GM21529 (cell line): Measurements from ENCODE around the gene ACOT7.
"Not testable (repeated sequence)": the region's sequence is repeated elsewhere in the genome, so short reads cannot be mapped to it uniquely, and the experiment has no call there.

ENCODE experiments used
- ATAC-seq: cut with Tn5 transposase; IDR thresholded peaks from one replicate; pipeline ENCODE4 v1.9.1; 2021; ENCODE audit not compliant: unreplicated experiment

Gene ACOT7

DNA sequence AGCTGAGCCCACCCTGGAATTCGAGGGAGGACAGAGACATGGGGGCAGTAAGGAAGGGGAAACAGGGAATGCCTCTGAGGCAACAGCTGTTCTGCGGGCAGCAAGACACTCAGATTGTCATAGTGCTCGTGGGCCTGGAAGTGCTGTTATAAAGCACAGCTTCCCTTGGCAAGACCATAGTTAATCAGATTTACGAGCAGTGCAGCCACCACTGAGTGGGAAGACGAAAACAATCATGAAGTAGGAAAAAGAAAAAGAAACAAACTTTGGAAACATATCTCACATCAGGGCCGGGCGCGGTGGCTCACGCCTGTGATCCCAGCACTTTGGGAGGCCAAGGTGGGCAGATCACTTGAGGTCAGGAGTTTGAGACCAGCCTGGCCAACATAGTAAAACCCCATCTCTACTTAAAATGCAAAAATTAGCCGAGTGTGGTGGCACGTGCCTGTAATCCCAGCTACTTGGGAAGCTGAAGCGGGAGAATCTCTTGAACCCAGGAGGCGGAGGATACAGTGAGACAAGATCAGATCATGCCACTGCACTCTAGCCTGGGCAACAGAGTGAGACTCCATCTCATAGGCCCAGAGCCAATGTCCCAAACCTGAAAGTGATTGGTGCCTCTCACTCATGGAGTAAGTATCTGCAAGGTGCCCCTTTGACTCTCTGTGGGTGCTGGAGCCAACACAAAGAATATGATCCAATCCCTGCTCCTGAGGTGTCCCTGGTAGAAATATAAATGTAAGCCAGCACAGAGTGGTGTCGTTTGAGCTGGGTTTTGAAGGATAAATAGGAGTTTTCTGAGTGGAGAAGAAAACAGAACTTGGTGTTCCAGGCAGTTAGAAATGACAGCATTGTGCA is 77.1 kb downstream of the ACOT7 start:
- no peak for ATAC-seq

DNA sequence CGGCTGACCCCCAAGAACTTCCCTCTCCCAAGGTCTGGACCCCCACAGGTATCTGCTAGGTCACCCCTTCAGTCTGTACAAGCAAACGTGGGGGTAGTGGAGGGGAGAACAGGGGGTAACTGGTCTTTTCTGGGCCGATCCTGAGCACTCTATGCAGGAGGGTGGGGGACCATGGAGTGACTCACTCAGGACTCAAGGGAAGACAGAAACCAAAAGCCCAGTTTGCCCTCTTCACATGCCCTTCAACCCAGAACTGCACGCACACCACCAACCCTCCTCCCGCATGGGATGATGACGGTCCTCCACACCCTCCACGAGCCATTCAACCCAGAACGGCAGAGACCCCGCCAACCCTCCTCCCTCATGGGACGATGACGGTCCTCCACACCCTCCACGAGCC is 79.1 kb downstream of the ACOT7 start:
- no peak for ATAC-seq

DNA sequence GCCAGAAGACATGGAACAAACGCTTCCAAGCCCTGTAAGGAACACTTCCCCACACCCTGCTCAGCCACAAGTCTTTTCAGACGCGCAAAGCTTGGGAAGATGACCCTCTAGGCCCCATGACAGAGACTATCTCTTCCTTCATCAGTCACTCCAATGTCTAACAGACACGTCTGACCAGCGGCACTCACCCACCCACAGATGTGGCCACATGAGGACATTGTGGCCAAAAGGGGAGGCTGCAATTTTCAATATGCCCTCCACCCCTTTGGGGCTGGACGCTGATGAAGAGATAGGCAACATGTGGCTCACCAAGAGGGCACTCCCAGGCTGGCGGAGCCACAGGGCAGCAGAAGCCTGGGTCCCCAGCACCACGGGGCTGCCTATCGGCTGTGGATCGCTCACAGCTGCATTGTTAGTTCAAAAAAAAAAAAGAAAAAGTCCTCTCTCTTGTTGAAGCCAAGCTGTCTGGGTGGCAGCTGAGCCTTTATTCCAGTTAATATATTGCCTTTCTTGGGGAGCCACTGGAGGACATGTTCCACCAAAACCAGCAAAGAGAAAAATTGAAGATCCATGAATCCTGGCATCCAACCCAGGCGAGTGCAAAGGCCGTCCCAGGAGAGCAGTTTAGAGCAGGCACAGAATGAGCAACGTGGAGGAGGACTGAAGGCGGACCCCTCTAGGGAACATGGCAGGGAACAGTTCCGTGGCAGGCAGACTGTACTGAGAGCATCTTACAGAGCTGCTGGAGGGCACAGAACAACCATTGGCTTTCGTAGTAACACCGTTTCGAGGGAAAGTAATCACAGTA is 80.0 kb downstream of the ACOT7 start:
- ATAC-seq: no peak

DNA sequence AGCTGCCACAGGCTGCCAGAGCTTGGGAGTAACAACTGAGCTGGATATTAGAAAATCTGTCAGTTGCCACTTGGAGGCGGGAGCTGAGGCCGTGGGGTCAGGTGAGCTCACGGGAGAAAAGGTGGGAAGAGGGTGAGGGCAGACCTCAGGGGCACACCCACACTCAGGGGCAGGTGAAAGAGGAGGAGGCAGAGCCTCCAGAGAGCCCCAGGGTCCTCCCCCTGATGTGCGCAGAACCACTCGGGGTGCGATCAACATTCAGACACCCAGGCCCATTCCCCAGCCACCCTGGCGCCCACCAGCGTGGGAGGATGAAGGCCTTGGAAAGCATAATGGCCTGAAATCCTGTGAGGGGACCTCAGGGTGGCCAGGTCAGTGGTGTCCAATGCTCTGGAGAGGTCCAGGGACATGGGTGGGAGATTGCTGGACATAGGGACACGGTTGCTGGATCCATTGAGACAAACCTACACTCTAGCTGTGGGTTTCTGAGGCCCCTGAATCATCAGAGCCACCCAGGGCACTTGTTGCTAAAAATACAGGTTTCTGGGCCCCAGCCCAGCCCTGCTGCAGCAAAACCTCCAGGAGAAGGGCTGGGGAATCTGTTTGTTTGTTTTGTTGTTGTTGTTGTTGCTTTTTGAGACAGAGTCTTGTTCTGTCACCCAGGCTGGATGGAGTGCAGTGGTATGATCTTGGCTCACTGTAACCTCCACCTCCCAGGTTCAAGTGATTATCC is 83.3 kb downstream of the ACOT7 start:
- ATAC-seq: no peak

GRCh38 chr1:6309564-6309963 is 84.0 kb downstream of the ACOT7 start:
- no peak for ATAC-seq

DNA sequence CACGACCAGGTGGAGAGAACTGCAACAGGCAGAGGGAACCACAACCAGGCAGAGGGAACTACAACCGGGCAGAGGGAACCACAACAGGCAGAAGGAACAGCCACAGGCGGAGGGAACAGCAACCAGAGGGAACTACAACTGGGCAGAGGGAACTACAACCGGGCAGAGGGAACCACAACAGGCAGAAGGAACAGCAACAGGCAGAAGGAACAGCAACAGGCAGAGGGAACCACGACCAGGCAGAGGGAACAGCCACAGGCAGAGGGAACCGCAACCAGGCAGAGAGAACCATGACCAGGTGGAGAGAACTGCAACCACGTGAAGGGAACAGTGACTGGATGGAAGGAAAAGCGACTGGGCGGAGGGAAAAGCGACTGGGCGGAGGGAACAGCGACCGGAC is 85.1 kb downstream of the ACOT7 start:
- ATAC-seq: no peak

- not testable (repeated sequence) for ATAC-seq
Observed at GRCh38 chr1:6307682-6308081, 85.9 kb downstream of the ACOT7 start.

DNA sequence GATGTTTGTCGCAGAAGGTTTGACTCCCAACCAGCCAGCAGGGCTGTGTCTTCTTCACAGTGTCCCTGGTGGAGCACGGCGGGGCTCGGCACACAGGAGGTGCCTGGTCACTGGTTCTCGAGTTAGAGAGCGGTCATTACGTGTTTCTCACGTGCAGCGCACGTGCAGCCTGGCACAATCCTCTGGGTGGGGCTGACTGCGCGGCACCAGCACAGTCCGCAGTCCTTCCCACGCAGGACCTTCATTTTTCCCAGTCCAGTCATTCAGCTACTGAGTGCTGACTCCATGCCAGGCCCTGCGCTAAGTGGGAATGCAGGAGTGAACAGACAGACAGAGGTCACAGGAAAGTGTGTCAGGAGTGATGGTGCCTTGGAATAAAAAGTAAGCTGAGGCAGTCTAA is 86.5 kb downstream of the ACOT7 start:
- ATAC-seq: no peak

DNA sequence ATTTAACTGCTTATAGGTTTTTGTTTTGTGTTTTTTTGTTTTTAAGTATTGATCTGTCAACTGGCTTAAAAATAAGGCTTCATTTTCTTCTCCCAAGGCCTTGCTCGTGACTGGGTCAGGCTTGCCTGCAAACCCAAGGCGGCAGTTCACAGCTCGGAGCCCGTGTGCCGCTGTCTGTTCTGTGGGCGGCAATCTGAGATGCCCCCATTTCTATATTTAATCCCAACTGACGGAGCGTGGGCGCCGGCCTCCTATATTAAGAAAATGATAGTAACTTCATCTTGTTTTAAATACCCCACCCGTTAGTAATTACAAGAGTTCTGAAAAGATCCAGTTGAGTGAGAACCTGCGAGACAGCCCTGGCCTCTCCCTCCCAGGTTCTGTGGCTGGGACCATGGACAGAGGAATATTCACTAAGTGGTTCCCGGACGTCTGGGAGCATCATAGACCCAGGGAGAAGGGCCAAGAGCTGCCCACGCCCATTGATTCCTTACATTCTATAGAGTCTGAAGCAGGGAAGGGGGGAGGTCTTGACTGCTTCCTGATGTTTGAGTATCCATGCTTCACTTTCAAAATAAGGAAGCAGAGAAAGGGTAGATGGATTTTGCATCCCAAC is 90.1 kb downstream of the ACOT7 start:
- no peak for ATAC-seq

DNA sequence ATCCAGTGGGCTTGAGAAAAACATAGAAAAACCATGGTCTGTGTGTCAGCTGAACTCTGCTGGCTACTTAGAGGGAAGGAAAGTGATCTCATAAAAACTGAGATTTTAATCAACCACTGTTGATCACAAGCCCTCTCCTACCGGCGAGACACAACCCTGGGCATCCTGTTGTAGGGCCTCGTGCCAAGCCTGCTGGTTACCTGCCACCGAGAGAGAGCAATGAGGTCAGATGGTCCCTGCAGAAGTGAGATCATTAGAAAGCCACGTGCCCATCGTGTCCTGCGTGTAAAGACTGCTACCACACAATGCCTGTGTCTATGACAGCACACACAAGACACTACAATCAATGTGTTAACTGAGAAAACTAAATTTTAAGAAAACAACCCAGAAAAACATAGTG is 91.0 kb downstream of the ACOT7 start:
- ATAC-seq: no peak

DNA sequence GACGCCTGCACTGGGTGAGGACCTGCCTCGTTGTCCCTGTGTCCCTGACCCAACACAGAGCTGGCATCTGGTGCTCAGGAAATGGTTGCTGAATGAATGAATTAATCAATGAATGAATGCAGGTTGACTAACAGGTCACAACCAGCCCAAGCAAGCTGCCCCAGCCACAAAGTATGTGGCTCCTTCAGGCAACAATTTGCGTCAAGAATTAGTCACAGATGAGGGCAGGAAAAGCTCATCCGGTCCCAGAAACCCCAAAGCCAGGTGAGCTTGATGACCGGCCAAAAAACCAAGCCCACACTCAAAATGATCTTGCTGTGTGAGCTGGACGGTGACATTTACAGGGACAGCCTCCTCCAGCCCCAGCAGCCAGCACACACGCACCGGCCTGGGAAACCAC is 92.0 kb downstream of the ACOT7 start:
- no peak for ATAC-seq

DNA sequence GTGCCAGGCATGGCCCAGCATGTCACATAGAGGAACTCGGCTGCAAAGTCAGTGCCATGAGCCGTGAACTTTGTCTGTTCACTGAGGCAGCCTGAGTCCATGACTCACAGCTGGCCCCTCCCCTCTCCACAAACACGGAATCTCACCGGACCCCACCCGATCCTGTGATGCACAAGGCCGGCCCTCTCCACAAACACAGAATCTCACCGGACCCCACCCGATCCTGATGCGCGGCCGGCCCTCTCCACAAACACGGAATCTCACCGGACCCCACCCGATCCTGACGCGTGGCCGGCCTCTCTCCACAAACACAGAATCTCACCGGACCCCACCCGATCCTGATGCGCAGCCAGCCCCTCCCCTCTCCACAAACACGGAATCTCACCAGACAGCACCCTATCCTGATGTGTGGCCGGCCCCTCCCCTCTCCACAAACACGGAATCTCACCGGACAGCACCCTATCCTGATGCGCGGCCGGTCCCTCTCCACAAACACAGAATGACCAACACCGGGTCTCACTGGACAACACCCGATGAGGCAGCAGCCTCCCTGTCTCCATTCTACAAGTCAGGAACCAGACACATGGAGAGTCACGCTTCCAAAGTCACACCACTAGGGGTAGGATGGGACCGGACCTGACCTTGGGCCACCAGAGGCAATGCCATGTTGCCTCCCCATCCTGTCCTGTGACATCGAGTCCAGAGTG is 93.1 kb downstream of the ACOT7 start:
- no peak for ATAC-seq

DNA sequence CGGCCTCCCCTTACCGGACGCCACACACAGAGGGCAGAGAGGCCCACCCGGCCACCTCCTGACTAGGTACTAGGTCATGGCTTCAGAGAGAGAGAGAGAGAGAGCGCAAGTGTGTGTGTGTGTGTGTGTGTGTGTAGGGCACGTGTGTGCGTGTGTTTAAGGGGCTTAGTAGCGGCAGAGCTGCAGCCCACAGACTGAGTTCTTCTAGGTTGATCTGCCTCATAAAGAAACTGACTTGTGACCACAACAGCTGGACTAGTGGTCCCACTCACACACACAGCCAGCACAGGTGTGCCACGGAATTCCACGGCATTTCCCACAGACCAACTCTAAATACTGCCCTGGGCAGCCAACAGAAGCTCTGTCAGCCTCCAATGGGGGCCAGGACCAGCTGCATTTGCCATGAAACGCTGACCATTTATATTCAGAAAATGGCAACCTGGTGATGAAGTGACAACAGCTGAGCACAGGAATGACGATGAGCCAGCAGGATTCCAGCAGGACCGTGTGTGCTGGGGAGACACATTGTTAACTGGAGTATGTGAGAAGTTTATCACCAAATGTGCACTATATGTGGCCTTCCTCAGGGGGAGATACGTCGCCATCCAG is 93.9 kb downstream of the ACOT7 start:
- no peak for ATAC-seq

- no peak for ATAC-seq
Observed at GRCh38 chr1:6298940-6299465, 94.6 kb downstream of the ACOT7 start.

- no peak for ATAC-seq
Observed at GRCh38 chr1:6298530-6298929, 95.0 kb downstream of the ACOT7 start.

GRCh38 chr1:6295910-6296309 is 97.7 kb downstream of the ACOT7 start:
- ATAC-seq: no peak

DNA sequence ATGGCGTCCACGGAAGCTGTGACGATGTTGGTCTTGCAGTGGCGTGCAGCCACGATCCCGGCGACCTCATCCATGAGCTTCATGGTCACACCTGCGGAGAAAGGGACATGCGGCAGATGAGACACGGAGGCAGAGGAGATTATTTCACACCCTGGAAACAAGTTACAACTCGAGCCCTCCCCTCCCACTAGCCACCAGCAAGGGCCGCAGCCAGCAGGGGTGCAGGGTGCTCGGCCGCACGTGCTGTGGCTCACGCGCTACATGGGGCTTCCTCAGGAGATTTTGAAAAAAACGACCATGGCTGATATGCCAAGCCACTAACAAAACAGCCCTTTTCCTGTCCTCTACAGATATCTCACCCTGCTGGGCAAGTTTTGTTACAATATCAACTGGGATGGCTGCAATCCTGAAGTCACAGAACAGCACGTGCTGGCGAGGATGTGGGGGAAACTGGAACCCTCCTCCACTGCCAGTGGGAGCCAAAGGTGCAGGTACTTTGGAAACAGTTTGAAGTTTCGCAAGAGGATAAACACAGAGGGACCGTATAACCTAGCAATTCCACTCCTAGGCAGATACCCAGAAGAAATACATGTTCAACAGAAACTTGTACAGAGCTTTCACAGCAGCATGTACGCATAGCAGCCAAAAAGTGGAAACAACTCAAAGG is 98.5 kb downstream of the ACOT7 start:
- no peak for ATAC-seq

GRCh38 chr1:6294080-6294889 is 99.3 kb downstream of the ACOT7 start:
- ATAC-seq: no peak

DNA sequence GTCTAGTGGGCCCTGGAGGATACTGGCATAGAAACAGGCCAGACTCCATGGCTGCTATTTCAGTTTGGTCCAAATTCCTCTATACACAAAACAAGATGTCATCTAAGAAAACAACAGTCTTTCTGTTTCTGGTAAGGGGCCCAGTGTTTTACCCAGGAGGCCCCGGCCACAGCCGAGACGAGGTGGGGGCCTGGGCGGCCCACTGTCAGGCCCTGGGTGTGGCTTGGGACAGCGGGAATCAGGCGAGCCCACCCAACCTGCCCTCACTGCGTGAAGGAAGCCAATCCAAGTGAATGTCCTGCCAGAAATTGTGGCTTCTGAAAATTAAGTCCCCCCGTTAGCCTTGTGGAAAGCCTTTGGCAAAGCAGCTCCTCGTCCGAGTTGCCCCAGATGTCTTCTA is 101.5 kb downstream of the ACOT7 start:
- no peak for ATAC-seq
